MCF 10A (cell line): ENCODE data around the gene SLC2A8. TPM values are rescaled to one million over a fixed set of nuclear protein-coding genes. Genes with fewer than 3 reads are reported as not detected.

Experiments
- BruUV-seq: library from RNA; stranded (reverse); fragments of 400-500 nt; replicated peaks from 2 replicates; lab custom pipeline; 2021; lab: Mats Ljungman, UMichigan
- CTCF ChIA-PET: fragments of 300-600 bp; sonication (Branson Sonifier 250); formaldehyde crosslinking; extraction: SDS; loops from one replicate; lab custom pipeline; 2021; ENCODE audit warnings: antibody characterized with exemption, inconsistent platforms; lab: Yijun Ruan, JAX
- POLR2A ChIA-PET: fragments of 300-600, 350-650 bp; sonication (Branson Sonifier 250); formaldehyde crosslinking; extraction: SDS; loops from one replicate; lab custom pipeline; 2020; ENCODE audit warnings: antibody characterized with exemption, inconsistent platforms; lab: Yijun Ruan, JAX
- DNase-seq: peaks from one replicate; pipeline ENCODE4 v3.0.0-alpha.2; 2018; ENCODE audit not compliant: unreplicated experiment
- H3K27ac Mint-ChIP-seq: one replicate; pipeline ENCODE4 v1.8.0; 2022; ENCODE audit warnings: mild to moderate bottlenecking, low read depth, mixed read lengths; ENCODE audit not compliant: unreplicated experiment
- H3K27me3 Mint-ChIP-seq: one replicate; pipeline ENCODE4 v1.8.0; 2022; ENCODE audit warnings: mixed read lengths; ENCODE audit not compliant: insufficient read depth, unreplicated experiment
- H3K36me3 Mint-ChIP-seq: one replicate; pipeline ENCODE4 v1.8.0; 2022; ENCODE audit warnings: mild to moderate bottlenecking, moderate library complexity, mixed read lengths; ENCODE audit not compliant: insufficient read depth, unreplicated experiment
- H3K4me1 Mint-ChIP-seq: one replicate; pipeline ENCODE4 v1.8.0; 2022; ENCODE audit warnings: mixed read lengths; ENCODE audit not compliant: insufficient read depth, unreplicated experiment
- H3K4me3 Mint-ChIP-seq: one replicate; pipeline ENCODE4 v1.8.0; 2022; ENCODE audit warnings: mild to moderate bottlenecking, moderate library complexity, mixed read lengths; ENCODE audit not compliant: unreplicated experiment
- H3K9me3 Mint-ChIP-seq: one replicate; pipeline ENCODE4 v1.8.0; 2022; ENCODE audit warnings: mixed read lengths; ENCODE audit not compliant: unreplicated experiment
- CTCF ChIP-seq: fragments of 200-600 bp; IDR thresholded peaks from one replicate; pipeline ENCODE4 v1.8.0; 2022; ENCODE audit warnings: antibody characterized with exemption, mild to moderate bottlenecking; ENCODE audit not compliant: unreplicated experiment
- intact Hi-C: fragments of 100-400 bp; cut with micrococcal nuclease; formaldehyde crosslinking; loops from 2 replicates; pipeline ENCODE4 v1.14.1; 2022
- total RNA-seq: library from RNA; stranded (reverse); gene quantifications from 2 replicates; pipeline ENCODE4 v1.2.3, GENCODE V29; 2022

The SLC2A8 gene
- total RNA-seq, 1 experiment from 2014 or later = 14.0 TPM

- Mint-ChIP-seq H3K27ac (no peak overlapping the region), H3K27me3 (no peaks in the 10 kb centered on the region), H3K4me3 (no peak overlapping the region), H3K4me1 (no peaks in the 10 kb centered on the region), H3K36me3 (no peaks in the 10 kb centered on the region), H3K9me3 (no peaks in the 10 kb centered on the region)
- intact Hi-C loops = no loop called here
- BruUV-seq = no TSS peak
- CTCF ChIA-PET = no interaction called here
- POLR2A ChIA-PET = interaction anchor here (0.7 to 1.6 kb wide), 3 partner anchors 9 to 18 kb away, joined by 4 to 5 read pairs (median 4); no protein-coding TSS in a partner anchor
- DNase-seq = no peak
- no peak for TF ChIP-seq CTCF
These were observed 27.5 kb upstream of the SLC2A8 start for GRCh38 chr9:127369428-127369827.

GRCh38 chr9:127370147-127370579, 26.8 kb upstream of the SLC2A8 start:
- no peak for DNase-seq
- intact Hi-C loops = no loop called here
- no peak overlapping the region for H3K27ac Mint-ChIP-seq
- H3K27me3 Mint-ChIP-seq = no peaks in the 10 kb centered on the region
- H3K9me3 Mint-ChIP-seq = no peaks in the 10 kb centered on the region
- H3K4me1 Mint-ChIP-seq = no peaks in the 10 kb centered on the region
- BruUV-seq = no TSS peak
- H3K4me3 Mint-ChIP-seq = no peak overlapping the region
- ChIA-PET POLR2A (interaction anchor here (0.7 to 1.1 kb wide), 3 partner anchors 9 to 10 kb away, joined by 3 to 4 read pairs (median 4); no protein-coding TSS in a partner anchor), CTCF (no interaction called here)
- H3K36me3 Mint-ChIP-seq = no peaks in the 10 kb centered on the region
- TF ChIP-seq CTCF = no peak

- Mint-ChIP-seq H3K27me3 (no peaks in the 10 kb centered on the region), H3K4me3 (no peak overlapping the region), H3K36me3 (no peaks in the 10 kb centered on the region), H3K4me1 (no peaks in the 10 kb centered on the region), H3K9me3 (no peaks in the 10 kb centered on the region), H3K27ac (no peak overlapping the region)
- no peak for TF ChIP-seq CTCF
- no peak for DNase-seq
- POLR2A ChIA-PET = interaction anchor here (0.8 kb wide), 1 partner anchor 10 kb away, joined by 3 read pairs; no protein-coding TSS in a partner anchor
- CTCF ChIA-PET = no interaction called here
- intact Hi-C loops = no loop called here
- BruUV-seq = no TSS peak
These were observed 26.0 kb upstream of the SLC2A8 start for GRCh38 chr9:127370672-127371648.

GRCh38 chr9:127380479-127380878, 16.5 kb upstream of the SLC2A8 start:
- DNase-seq = no peak
- CTCF ChIA-PET = interaction anchor here (0.6 to 1.6 kb wide), 3 partner anchors 20 to 70 kb away, joined by 3 to 4 read pairs (median 3); no protein-coding TSS in a partner anchor
- no peaks in the 10 kb centered on the region for H3K27me3 Mint-ChIP-seq
- TF ChIP-seq CTCF = no peak
- no peaks in the 10 kb centered on the region for H3K9me3 Mint-ChIP-seq
- H3K27ac Mint-ChIP-seq = no peak overlapping the region
- POLR2A ChIA-PET = interaction anchor here (1.1 kb wide), 1 partner anchor 10 kb away, joined by 3 read pairs; no protein-coding TSS in a partner anchor
- H3K36me3 Mint-ChIP-seq = peaks cover 5% of the 10 kb centered on the region
- H3K4me3 Mint-ChIP-seq = no peak overlapping the region
- BruUV-seq = no TSS peak
- no peaks in the 10 kb centered on the region for H3K4me1 Mint-ChIP-seq
- intact Hi-C loops = no loop called here
